ENCODE data around the gene SLC5A10.
"Not testable (repeated sequence)": the region's sequence is repeated elsewhere in the genome, so short reads cannot be mapped to it uniquely, and the experiment has no call there.

Gene SLC5A10

GRCh38 chr17:18951941-18952842 is at the start of gene SLC5A10:
Gene SLC5A10, plus strand, starts transcription at chr17:18952165. Its CDS starts 41 bp downstream, at chr17:18952206.
- in situ Hi-C loops (cut with MboI; ENCODE audit: low pct_unique_long_range_greater_than_20kb, low sequenced_read_pairs), result no loop called here
- no peak for DNase-seq

- no peak for DNase-seq
- in situ Hi-C loops (cut with MboI; ENCODE audit: low pct_unique_long_range_greater_than_20kb, low sequenced_read_pairs), result no loop called here
Measured at GRCh38 chr17:18904482-18904881, 47.5 kb upstream of the SLC5A10 start.

- no peak for DNase-seq
- in situ Hi-C loops (cut with MboI; ENCODE audit: low pct_unique_long_range_greater_than_20kb, low sequenced_read_pairs), result no loop called here
Measured at GRCh38 chr17:18905226-18905625, 46.7 kb upstream of the SLC5A10 start.

- in situ Hi-C loops (cut with MboI; ENCODE audit: low pct_unique_long_range_greater_than_20kb, low sequenced_read_pairs), result no loop called here
- no peak for DNase-seq
Measured at GRCh38 chr17:18910326-18910725, 41.6 kb upstream of the SLC5A10 start.

GRCh38 chr17:18910881-18911280 is 41.1 kb upstream of the SLC5A10 start:
- in situ Hi-C loops (cut with MboI; ENCODE audit: low pct_unique_long_range_greater_than_20kb, low sequenced_read_pairs), result no loop called here
- DNase-seq, result no peak

- in situ Hi-C loops (cut with MboI; ENCODE audit: low pct_unique_long_range_greater_than_20kb, low sequenced_read_pairs), result no loop called here
- DNase-seq, result peak; percentile 27
Measured at GRCh38 chr17:18916816-18917500, 35.0 kb upstream of the SLC5A10 start.

GRCh38 chr17:18917506-18918032 is 34.4 kb upstream of the SLC5A10 start:
- in situ Hi-C loops (cut with MboI; ENCODE audit: low pct_unique_long_range_greater_than_20kb, low sequenced_read_pairs), result no loop called here
- DNase-seq, result no peak

GRCh38 chr17:18919963-18920362 is 32.0 kb upstream of the SLC5A10 start:
- in situ Hi-C loops (cut with MboI; ENCODE audit: low pct_unique_long_range_greater_than_20kb, low sequenced_read_pairs), result no loop called here
- no peak for DNase-seq

- peak; percentile 27 for DNase-seq
- in situ Hi-C loops (cut with MboI; ENCODE audit: low pct_unique_long_range_greater_than_20kb, low sequenced_read_pairs), result no loop called here
Measured at GRCh38 chr17:18920911-18921441, 31.0 kb upstream of the SLC5A10 start.

- no peak for DNase-seq
- in situ Hi-C loops (cut with MboI; ENCODE audit: low pct_unique_long_range_greater_than_20kb, low sequenced_read_pairs), result no loop called here
Measured at GRCh38 chr17:18921485-18921884, 30.5 kb upstream of the SLC5A10 start.

- DNase-seq, result peak; percentile 44
- in situ Hi-C loops (cut with MboI; ENCODE audit: low pct_unique_long_range_greater_than_20kb, low sequenced_read_pairs), result no loop called here
Measured at GRCh38 chr17:18921912-18922451, 30.0 kb upstream of the SLC5A10 start.

GRCh38 chr17:18922596-18922995 is 29.4 kb upstream of the SLC5A10 start:
- in situ Hi-C loops (cut with MboI; ENCODE audit: low pct_unique_long_range_greater_than_20kb, low sequenced_read_pairs); DNase-seq: not testable (repeated sequence)

GRCh38 chr17:18925187-18925586 is 26.8 kb upstream of the SLC5A10 start:
- in situ Hi-C loops (cut with MboI; ENCODE audit: low pct_unique_long_range_greater_than_20kb, low sequenced_read_pairs), result no loop called here

GRCh38 chr17:18928628-18929125 is 23.3 kb upstream of the SLC5A10 start:
- DNase-seq, result peak; percentile 21

More at GRCh38 chr17:18925187-18925586, 26.8 kb upstream of the SLC5A10 start:
- no peak for DNase-seq

GRCh38 chr17:18932360-18933055 is 19.5 kb upstream of the SLC5A10 start:
- in situ Hi-C loops (cut with MboI; ENCODE audit: low pct_unique_long_range_greater_than_20kb, low sequenced_read_pairs), result no loop called here

More at GRCh38 chr17:18928628-18929125, 23.3 kb upstream of the SLC5A10 start:
- in situ Hi-C loops (cut with MboI; ENCODE audit: low pct_unique_long_range_greater_than_20kb, low sequenced_read_pairs), result no loop called here

GRCh38 chr17:18933102-18934058 is 18.6 kb upstream of the SLC5A10 start:
- in situ Hi-C loops (cut with MboI; ENCODE audit: low pct_unique_long_range_greater_than_20kb, low sequenced_read_pairs), result no loop called here
- DNase-seq, result no peak

More at GRCh38 chr17:18932360-18933055, 19.5 kb upstream of the SLC5A10 start:
- DNase-seq, result no peak

GRCh38 chr17:18937981-18938691 is 13.8 kb upstream of the SLC5A10 start:
- in situ Hi-C loops (cut with MboI; ENCODE audit: low pct_unique_long_range_greater_than_20kb, low sequenced_read_pairs), result no loop called here

More at GRCh38 chr17:18937981-18938691, 13.8 kb upstream of the SLC5A10 start:
- no peak for DNase-seq
